GM12873 (cell line): ENCODE measurements around the gene ALPL.

Experiments
- CTCF ChIP-seq: IDR thresholded peaks from 2 replicates; pipeline ENCODE4 v1.5.1; 2012; ENCODE audit warnings: low read depth, mild to moderate bottlenecking, moderate library complexity, low read length, control low read depth; ENCODE audit not compliant: insufficient read depth; ENCODE audit errors: missing control alignments

ALPL gene

DNA sequence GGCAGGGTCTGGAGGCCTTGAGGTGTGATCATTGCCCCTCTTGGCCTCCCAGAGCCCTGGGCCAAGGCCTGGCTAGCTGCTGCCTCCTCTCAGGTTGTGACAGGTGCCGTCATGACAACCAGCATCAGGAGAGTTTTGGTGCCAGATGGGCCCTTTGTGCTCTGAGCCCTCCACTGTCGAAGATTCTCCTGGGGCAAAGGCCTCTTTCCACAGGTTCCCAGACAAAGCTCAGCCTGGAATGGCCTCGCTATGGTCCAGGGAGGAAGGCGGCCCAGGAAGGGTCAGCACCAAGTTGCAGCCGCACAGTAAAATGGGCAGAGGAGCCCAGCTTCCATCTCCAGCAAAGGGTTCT, 78.4 kb downstream of the ALPL start:
- no peak for TF ChIP-seq CTCF

DNA sequence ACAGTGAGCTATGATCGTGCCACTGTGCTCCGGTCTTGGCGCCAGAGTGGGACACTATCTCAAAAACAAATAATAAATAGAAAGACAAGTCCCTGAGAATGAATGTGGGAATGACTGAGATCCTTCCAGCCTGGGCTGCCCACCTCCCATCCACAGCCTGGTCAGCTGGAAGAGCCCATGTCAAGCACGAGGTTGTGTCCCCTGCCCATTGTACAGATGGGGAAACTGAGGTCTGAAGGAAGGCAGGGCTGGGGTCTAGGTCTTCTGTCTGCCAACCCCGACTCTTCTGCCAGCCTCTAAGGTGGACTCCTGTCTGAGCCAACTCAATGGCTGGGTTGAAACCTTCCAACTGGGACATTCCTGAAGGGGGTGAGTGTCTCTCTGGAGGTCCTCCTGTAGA, 80.4 kb downstream of the ALPL start:
- no peak for TF ChIP-seq CTCF

DNA sequence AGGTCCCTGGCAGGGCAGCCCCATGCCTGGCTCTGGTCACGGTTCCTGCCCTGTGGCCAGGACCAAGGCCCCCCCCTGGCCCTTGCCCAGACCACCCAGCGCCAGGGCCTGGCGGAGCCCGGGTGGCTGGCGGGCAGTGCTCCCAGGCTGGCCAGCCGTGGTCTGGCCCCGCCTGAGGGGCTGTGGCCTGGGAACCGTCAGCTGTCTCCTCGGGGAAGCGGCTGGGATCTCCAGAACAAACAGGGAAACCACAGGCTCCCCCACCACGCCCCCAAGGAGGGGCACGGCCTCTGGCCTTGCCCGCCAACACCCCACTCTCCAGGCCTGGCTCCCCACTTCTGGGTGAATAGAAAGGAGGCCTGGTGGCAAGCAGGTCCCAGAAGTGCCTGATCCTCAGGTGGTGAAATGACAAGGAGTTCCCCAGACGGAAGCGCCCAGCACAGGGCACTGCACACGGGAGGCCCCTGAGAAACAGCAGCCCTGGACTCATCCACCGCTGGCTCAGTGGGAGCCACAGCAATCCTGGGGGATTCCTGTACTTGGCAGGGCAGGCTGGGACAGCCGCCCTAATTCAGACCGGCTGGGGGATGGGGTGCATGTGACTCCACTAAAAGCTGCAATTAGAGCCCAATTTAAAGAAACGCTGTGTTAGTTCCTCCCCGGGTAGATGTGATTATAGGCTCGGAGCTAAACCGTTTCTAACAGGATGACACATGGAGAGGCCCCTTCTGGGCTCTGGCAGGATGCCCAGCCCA, 81.1 kb downstream of the ALPL start:
- no peak for TF ChIP-seq CTCF

DNA sequence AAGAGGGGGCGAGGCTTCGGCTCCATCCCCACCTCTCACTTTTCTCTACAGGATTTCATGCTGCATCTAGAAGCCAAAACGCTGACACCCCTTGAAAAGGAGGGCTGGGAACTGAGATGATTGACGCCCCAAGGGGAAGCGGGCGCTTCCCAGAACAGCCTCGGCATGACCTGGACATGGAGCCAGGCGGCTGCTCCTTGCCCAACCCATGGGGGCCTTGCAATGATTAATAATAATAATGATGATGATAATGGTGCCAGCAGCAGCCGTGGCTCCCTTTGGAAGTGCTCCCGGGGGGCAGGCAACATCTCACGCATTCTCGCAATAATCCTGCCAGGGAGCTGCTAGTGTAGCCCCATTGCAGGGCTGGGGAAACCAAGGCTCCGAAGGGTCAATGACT, 81.7 kb downstream of the ALPL start:
- TF ChIP-seq CTCF: no peak

- no peak for TF ChIP-seq CTCF
Measured at GRCh38 chr1:21592086-21592865, 83.1 kb downstream of the ALPL start.

DNA sequence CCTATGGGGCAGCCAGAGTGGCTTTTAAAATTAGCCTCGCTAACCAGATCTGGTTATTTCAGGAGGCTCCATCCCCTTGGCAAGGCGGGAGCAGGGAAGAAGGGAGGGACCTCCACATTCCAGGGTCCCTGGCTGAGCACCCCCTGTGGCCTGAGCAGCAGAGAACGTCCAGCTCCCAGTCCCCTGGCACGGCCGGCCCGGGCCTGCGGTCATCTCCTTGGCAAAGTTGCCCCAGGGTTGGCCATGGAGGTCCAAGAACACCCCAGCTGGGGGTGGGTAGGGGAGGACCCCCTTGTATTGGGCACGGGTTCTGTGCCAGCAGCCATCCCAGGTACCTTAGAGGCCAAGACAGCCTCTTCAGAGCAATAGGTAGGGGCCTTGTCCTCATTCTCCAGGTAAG, 84.0 kb downstream of the ALPL start:
- TF ChIP-seq CTCF: no peak

DNA sequence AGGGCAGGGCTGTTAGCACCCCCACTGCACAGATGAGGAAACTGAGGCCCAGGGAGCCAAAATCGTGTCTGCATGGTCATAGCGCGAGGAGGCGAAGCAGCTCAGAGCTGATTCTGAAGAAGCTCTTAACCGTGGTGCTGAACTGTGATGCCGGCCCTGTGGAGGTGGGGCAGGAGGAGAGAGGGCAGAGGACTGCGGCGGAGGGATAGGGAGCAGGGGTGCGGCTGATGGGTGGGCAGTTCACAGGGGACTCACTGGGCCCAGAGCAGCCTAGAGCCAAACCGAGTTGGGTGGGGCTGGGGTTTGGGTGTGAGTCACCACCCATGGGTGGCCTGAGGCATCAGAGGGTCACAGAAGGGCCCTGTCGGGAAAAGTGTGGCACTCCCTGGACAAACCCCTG, 85.3 kb downstream of the ALPL start:
- TF ChIP-seq CTCF: no peak
